Trophoblast cell (in vitro differentiated cells and primary cell): ENCODE measurements around the gene SETD7.

Experiments
- DNase-seq, 2 donors: peaks; one replicate each; pipeline ENCODE4 v3.0.0-alpha.2; 2016
- H2AFZ ChIP-seq: 2 replicates; pipeline ENCODE4 v1.6.1; 2013; ENCODE audit warnings: low read length, moderate library complexity, mild to moderate bottlenecking; ENCODE audit not compliant: insufficient read depth, poor library complexity
- H2AK5ac ChIP-seq: 2 replicates; pipeline ENCODE4 v1.6.1; 2013; ENCODE audit warnings: mild to moderate bottlenecking, low read length
- H2BK120ac ChIP-seq: 2 replicates; pipeline ENCODE4 v1.6.1; 2013; ENCODE audit warnings: low read length, mild to moderate bottlenecking, moderate library complexity; ENCODE audit not compliant: insufficient read depth, poor library complexity
- H2BK12ac ChIP-seq: 2 replicates; pipeline ENCODE4 v1.6.1; 2013; ENCODE audit warnings: mild to moderate bottlenecking, low read length, moderate library complexity
- H2BK5ac ChIP-seq: 2 replicates; pipeline ENCODE4 v1.6.1; 2013; ENCODE audit warnings: low read length, low read depth, moderate library complexity, mild to moderate bottlenecking; ENCODE audit not compliant: poor library complexity
- H3K14ac ChIP-seq: 2 replicates; pipeline ENCODE4 v1.6.1; 2013; ENCODE audit warnings: mild to moderate bottlenecking, low read length
- H3K18ac ChIP-seq: 2 replicates; pipeline ENCODE4 v1.6.1; 2013; ENCODE audit warnings: mild to moderate bottlenecking, low read length
- H3K23ac ChIP-seq: 2 replicates; pipeline ENCODE4 v1.6.1; 2013; ENCODE audit warnings: low read length
- H3K27ac ChIP-seq: 2 replicates; pipeline ENCODE4 v1.5.1; 2013; ENCODE audit warnings: low read depth, mild to moderate bottlenecking, inconsistent platforms, low read length, moderate library complexity
- H3K27me3 ChIP-seq: 2 replicates; pipeline ENCODE4 v1.6.1; 2013; ENCODE audit warnings: inconsistent platforms, mild to moderate bottlenecking, low read length, moderate library complexity; ENCODE audit not compliant: insufficient read depth
- H3K36me3 ChIP-seq, 2 experiments: 1 replicate in 1 of 2; 2 replicates in 1 of 2; pipeline ENCODE4 v1.6.1; 2013; ENCODE audit warnings: low read length in 2 of 2, mild to moderate bottlenecking in 2 of 2, moderate library complexity in 1 of 2; ENCODE audit not compliant: insufficient read depth in 2 of 2, control insufficient read depth in 1 of 2
- H3K4ac ChIP-seq: 2 replicates; pipeline ENCODE4 v1.6.1; 2013; ENCODE audit warnings: low read depth, mild to moderate bottlenecking, low read length, moderate library complexity
- H3K4me1 ChIP-seq, 2 experiments: 1 replicate in 1 of 2; 2 replicates in 1 of 2; pipeline ENCODE4 v1.6.1; 2013; ENCODE audit warnings: low read length in 2 of 2, mild to moderate bottlenecking in 2 of 2, moderate library complexity in 1 of 2; ENCODE audit not compliant: insufficient read depth in 2 of 2, control insufficient read depth in 1 of 2
- H3K4me2 ChIP-seq: 2 replicates; pipeline ENCODE4 v1.6.1; 2013; ENCODE audit warnings: inconsistent platforms, mild to moderate bottlenecking, low read length, moderate library complexity
- H3K4me3 ChIP-seq: 2 replicates; pipeline ENCODE4 v1.5.1; 2013; ENCODE audit warnings: mild to moderate bottlenecking, low read depth, low read length, inconsistent platforms
- H3K79me1 ChIP-seq: one replicate; pipeline ENCODE4 v1.6.1; 2013; ENCODE audit warnings: low read length
- H3K79me2 ChIP-seq: 2 replicates; pipeline ENCODE4 v1.6.1; 2013; ENCODE audit warnings: low read length, mild to moderate bottlenecking; ENCODE audit not compliant: control insufficient read depth, insufficient read depth, poor library complexity
- H3K9ac ChIP-seq: 2 replicates; pipeline ENCODE4 v1.6.1; 2013; ENCODE audit warnings: mild to moderate bottlenecking, low read length
- H3K9me3 ChIP-seq: 2 replicates; pipeline ENCODE4 v1.6.1; 2013; ENCODE audit warnings: low read depth, mild to moderate bottlenecking, control low read depth, inconsistent platforms, low read length; ENCODE audit not compliant: insufficient read depth
- H4K12ac ChIP-seq: 2 replicates; pipeline ENCODE4 v1.6.1; 2013; ENCODE audit warnings: low read depth, mild to moderate bottlenecking, low read length, moderate library complexity
- H4K8ac ChIP-seq: 2 replicates; pipeline ENCODE4 v1.6.1; 2013; ENCODE audit warnings: low read depth, mild to moderate bottlenecking, low read length, moderate library complexity
- H4K91ac ChIP-seq: one replicate; pipeline ENCODE4 v1.6.1; 2013; ENCODE audit warnings: low read depth, mild to moderate bottlenecking, low read length, moderate library complexity
- WGBS: extraction: QIAGEN DNeasy Blood & Tissue Kit; methylation state at CpG from one replicate; pipeline ENCODE4 v1.1.7; 2013; ENCODE audit warnings: missing lambda C conversion rate; ENCODE audit not compliant: insufficient read length, insufficient coverage; ENCODE audit errors: extremely low coverage; 5-methylcytosine and 5-hydroxymethylcytosine counted together

The SETD7 gene

DNA sequence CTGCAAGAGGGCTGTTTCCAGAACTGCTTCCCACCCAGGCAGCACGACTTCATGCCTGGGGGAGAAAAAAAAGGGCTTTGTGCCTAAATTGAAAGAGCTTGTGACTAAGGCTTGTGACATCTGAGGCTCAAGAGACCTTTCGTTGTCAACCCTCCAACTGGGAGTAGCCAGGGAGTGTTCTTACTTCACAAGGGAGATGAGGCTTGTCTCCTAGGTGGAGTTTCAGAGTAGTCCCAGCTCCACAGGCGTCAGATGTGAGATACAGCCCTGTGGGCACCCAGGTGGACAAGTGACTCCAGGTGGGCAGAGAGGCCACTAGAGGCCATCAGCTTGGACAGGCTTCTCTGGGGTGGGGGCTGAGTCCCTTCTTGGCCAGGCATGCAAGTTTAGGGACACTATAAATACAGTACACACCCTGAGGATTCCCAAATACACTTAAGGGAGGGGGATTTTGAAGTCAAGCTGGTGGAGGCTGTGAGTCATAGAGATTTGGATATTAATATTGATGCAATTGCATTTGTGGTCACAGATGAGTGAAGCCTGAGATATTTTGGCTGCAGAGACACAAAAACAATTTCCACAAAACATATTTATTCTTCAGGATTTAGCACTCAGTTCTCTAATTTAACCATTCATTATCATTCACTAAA lies 40.1 kb upstream of the SETD7 start:
- Histone ChIP-seq H4K91ac (no peak overlapping the region), H3K14ac (no peak overlapping the region), H4K8ac (no peak overlapping the region), H2BK120ac (no peak overlapping the region), H3K27me3 (no peaks in the 10 kb centered on the region), H3K9me3 (no peaks in the 10 kb centered on the region), H3K79me1 (no peaks in the 10 kb centered on the region), H3K23ac (no peak overlapping the region), H3K27ac (no peak overlapping the region), H3K9ac (no peak overlapping the region), H3K4me3 (no peak overlapping the region), H3K18ac (no peak overlapping the region), H3K4me1 (peaks cover 7 to 11% of the 10 kb centered on the region in 2 experiments), H3K4ac (no peak overlapping the region), H2AFZ (no peak overlapping the region), H3K79me2 (no peaks in the 10 kb centered on the region), H4K12ac (no peak overlapping the region), H3K36me3 (no peaks in the 10 kb centered on the region), H2BK5ac (no peak overlapping the region), H2BK12ac (no peak overlapping the region), H3K4me2 (no peak overlapping the region), H2AK5ac (no peak overlapping the region)
- no CpG with 5 or more reads among the region's 3 CpGs for WGBS
- DNase-seq, result peak in 1 of 2 donors; percentile 28

DNA sequence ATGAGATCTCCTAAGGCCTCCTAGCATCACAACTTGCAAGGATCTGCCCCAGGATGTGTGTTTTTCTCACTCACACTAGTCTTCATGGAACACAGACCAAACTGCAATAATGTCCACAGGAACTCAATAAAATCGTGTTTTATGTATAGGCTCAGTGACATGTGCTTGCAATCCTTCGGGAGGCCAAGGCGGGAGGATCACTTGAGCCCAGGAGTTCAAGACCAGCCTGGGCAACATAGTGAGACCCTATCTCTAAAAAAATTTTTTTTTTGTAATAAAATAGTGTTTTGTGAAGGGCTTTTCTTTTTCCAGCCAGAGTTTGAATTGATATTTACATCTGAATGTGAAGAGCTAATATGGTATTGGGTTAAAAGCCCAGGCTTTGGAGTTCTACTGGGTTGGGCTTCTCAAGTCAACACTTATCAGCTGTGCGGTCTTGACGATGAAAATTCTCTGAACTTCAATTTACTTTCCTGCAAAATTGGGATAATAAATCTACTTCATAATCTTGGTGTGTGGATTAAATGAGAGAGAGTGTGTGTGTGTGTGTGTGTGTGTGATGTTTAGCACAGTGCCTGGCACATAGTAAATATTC lies 38.7 kb upstream of the SETD7 start:
- H4K8ac ChIP-seq, result no peak overlapping the region
- H2BK120ac ChIP-seq, result no peak overlapping the region
- H4K91ac ChIP-seq, result no peak overlapping the region
- no peaks in the 10 kb centered on the region for H3K9me3 ChIP-seq
- no peak overlapping the region for H2AFZ ChIP-seq
- H3K27me3 ChIP-seq, result no peaks in the 10 kb centered on the region
- H3K4ac ChIP-seq, result no peak overlapping the region
- H3K4me2 ChIP-seq, result no peak overlapping the region
- H3K18ac ChIP-seq, result no peak overlapping the region
- no peak overlapping the region for H3K4me3 ChIP-seq
- no peak overlapping the region for H3K27ac ChIP-seq
- no peaks in the 10 kb centered on the region for H3K79me2 ChIP-seq
- H3K14ac ChIP-seq, result no peak overlapping the region
- no peak for DNase-seq
- no peaks in the 10 kb centered on the region for H3K36me3 ChIP-seq
- WGBS, result no CpG with 5 or more reads among the region's 5 CpGs
- H4K12ac ChIP-seq, result no peak overlapping the region
- no peaks in the 10 kb centered on the region for H3K79me1 ChIP-seq
- no peak overlapping the region for H3K9ac ChIP-seq
- peaks cover 7 to 11% of the 10 kb centered on the region in 2 experiments for H3K4me1 ChIP-seq
- H2BK5ac ChIP-seq, result no peak overlapping the region
- no peak overlapping the region for H2AK5ac ChIP-seq
- H2BK12ac ChIP-seq, result no peak overlapping the region
- H3K23ac ChIP-seq, result no peak overlapping the region

DNA sequence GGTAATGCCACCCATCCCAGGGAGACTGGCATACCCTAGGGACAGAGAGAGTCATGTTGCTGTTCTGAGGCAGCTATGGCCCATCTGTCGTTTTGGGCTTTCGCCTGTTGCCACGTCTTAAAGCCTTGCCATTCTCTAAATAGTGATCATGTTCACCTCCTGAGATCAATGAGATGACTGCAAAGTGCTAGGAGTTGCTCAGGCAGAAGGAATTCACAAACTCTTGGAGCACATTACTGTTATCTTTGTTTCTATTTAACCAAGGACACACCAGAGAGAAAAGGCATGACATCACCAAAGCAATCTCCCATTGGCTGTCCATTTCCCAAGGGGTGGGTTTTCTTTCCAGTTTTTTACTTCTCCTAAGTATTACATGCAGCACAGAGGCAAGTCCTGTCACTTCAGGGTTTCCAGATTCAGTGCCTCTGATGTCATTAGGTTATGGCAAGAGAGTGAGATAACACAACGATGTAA lies 37.1 kb upstream of the SETD7 start:
- Histone ChIP-seq H3K27ac (no peak overlapping the region), H3K79me1 (no peaks in the 10 kb centered on the region), H3K18ac (no peak overlapping the region), H4K12ac (no peak overlapping the region), H4K8ac (no peak overlapping the region), H3K4me3 (no peak overlapping the region), H2BK5ac (no peak overlapping the region), H2BK12ac (no peak overlapping the region), H3K23ac (no peak overlapping the region), H2AK5ac (no peak overlapping the region), H3K4me2 (no peak overlapping the region), H3K27me3 (no peaks in the 10 kb centered on the region), H3K4ac (no peak overlapping the region), H3K9ac (no peak overlapping the region), H4K91ac (no peak overlapping the region), H3K9me3 (no peaks in the 10 kb centered on the region), H3K36me3 (no peaks in the 10 kb centered on the region), H2AFZ (no peak overlapping the region), H3K79me2 (no peaks in the 10 kb centered on the region), H2BK120ac (no peak overlapping the region), H3K4me1 (peaks cover 7 to 11% of the 10 kb centered on the region in 2 experiments), H3K14ac (no peak overlapping the region)
- DNase-seq, result peak; percentile 62 to 90
- no CpG with 5 or more reads among the region's 4 CpGs for WGBS

- H3K18ac ChIP-seq, result no peak overlapping the region
- no peak for DNase-seq
- no peak overlapping the region for H2BK5ac ChIP-seq
- no peak overlapping the region for H4K12ac ChIP-seq
- H4K8ac ChIP-seq, result no peak overlapping the region
- no peak overlapping the region for H2BK120ac ChIP-seq
- no peak overlapping the region for H4K91ac ChIP-seq
- no peak overlapping the region for H3K9ac ChIP-seq
- H3K14ac ChIP-seq, result no peak overlapping the region
- H3K4me1 ChIP-seq, result peaks cover 5 to 6% of the 10 kb centered on the region in 2 experiments
- no peaks in the 10 kb centered on the region for H3K36me3 ChIP-seq
- no peaks in the 10 kb centered on the region for H3K79me1 ChIP-seq
- H2AFZ ChIP-seq, result no peak overlapping the region
- H3K79me2 ChIP-seq, result no peaks in the 10 kb centered on the region
- no peak overlapping the region for H3K4me2 ChIP-seq
- H3K4ac ChIP-seq, result no peak overlapping the region
- no peak overlapping the region for H2BK12ac ChIP-seq
- no CpG with 5 or more reads among the region's 1 CpG for WGBS
- no peaks in the 10 kb centered on the region for H3K9me3 ChIP-seq
- no peak overlapping the region for H3K23ac ChIP-seq
- no peak overlapping the region for H2AK5ac ChIP-seq
- no peaks in the 10 kb centered on the region for H3K27me3 ChIP-seq
- no peak overlapping the region for H3K27ac ChIP-seq
- H3K4me3 ChIP-seq, result no peak overlapping the region
Observed at GRCh38 chr4:139589336-139590018, 33.5 kb upstream of the SETD7 start.
